Measurements from ENCODE around the gene SH3BP1. TPM values are rescaled to one million over a fixed set of nuclear protein-coding genes. Genes with fewer than 3 reads are reported as not detected.

The SH3BP1 gene

GRCh38 chr22:37705205-37705604, 65.7 kb downstream of the SH3BP1 start:
- Histone ChIP-seq H3K9me3 (ENCODE audit: control insufficient read depth, low read length) (no peaks in the 10 kb centered on the region), H4K91ac (ENCODE audit: low read length) (no peak overlapping the region), H2BK5ac (ENCODE audit: low read depth, low read length, poor library complexity, severe bottlenecking) (no peak overlapping the region), H3K4me2 (ENCODE audit: low read length, poor library complexity, severe bottlenecking) (no peak overlapping the region), H3K79me1 (replicated peaks; ENCODE audit: low read length, poor library complexity, severe bottlenecking) (no peaks in the 10 kb centered on the region), H3K9ac (ENCODE audit: low read length) (no peak overlapping the region), H3K27ac (ENCODE audit: low read length, poor library complexity, severe bottlenecking) (no peak overlapping the region), H3K4me3 (ENCODE audit: insufficient read depth in 1 of 2, low read depth in 1 of 2, low read length in 2 of 2) (no peak overlapping the region), H3K27me3 (ENCODE audit: control insufficient read depth in 1 of 2, insufficient read depth in 1 of 2, low read length in 2 of 2) (no peaks in the 10 kb centered on the region), H2AK5ac (ENCODE audit: low read length, severe bottlenecking) (no peak overlapping the region), H3K18ac (ENCODE audit: low read depth in 1 of 2, low read length in 2 of 2) (no peak overlapping the region), H3K36me3 (ENCODE audit: control insufficient read depth in 1 of 2, insufficient read depth in 2 of 2, low read depth in 1 of 2, low read length in 2 of 2) (peaks cover 0 to 11% of the 10 kb centered on the region in 2 experiments), H2BK15ac (ENCODE audit: low read depth, poor library complexity, severe bottlenecking) (no peak overlapping the region), H4K8ac (ENCODE audit: low read length) (no peak overlapping the region), H2BK12ac (ENCODE audit: low read length in 2 of 2) (no peak overlapping the region), H2BK120ac (ENCODE audit: low read depth, low read length) (no peak overlapping the region), H3K4ac (ENCODE audit: low read depth in 1 of 2, low read length in 2 of 2) (no peak overlapping the region), H2AFZ (ENCODE audit: low read depth, low read length) (no peak overlapping the region), H3K14ac (ENCODE audit: low read length in 2 of 2) (no peak overlapping the region), H3K23ac (ENCODE audit: low read length in 2 of 2) (no peak overlapping the region), H3K4me1 (ENCODE audit: control insufficient read depth, insufficient read depth, low read depth, low read length) (no peaks in the 10 kb centered on the region)
- WGBS = 93% methylated on average over 2 of the region's 3 CpGs
- DNase-seq = no peak

Small RNAs within 50 kb of the gene (small RNA-seq; reads per million reads assigned to genes)
- not detected for gene RN7SL385P (ENCODE audit: low read depth)
